ENCODE data around the gene NOL4L. TPM values are rescaled to one million over a fixed set of nuclear protein-coding genes. Genes with fewer than 3 reads are reported as not detected.

The NOL4L gene
- total and polyA plus RNA-seq, 9 donors: 10.4 to 20.0 (median 16.1) TPM

DNA sequence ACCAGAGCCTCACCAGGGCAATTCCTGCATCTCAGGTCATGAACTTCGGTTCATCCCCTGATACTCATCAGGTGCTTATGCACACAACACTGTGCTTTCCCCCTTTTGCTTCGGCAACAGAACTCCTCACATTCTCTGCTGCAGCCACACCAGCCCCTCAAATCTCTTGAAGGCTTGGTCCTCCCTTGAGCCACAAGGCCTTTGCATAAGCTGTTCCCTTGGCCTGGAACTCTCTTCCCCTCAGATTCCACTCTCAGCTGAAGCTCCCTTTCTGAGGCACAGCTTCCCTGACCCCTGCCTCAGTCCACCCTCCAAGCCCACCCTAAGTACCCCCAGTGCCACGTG, 76.4 kb downstream of the NOL4L start:
- DNase-seq: no peak
- whole genome bisulfite sequencing (ENCODE audit: insufficient coverage): 73% methylated on average over 3 of the region's 3 CpGs
- Histone ChIP-seq H3K9me3 (replicated peaks; ENCODE audit: control insufficient read depth, low read depth, low read length) (no peaks in the 10 kb centered on the region), H3K4me3 (ENCODE audit: low read length) (no peak overlapping the region), H3K27ac (ENCODE audit: low read length) (no peak overlapping the region), H3K27me3 (ENCODE audit: control insufficient read depth, insufficient read depth, low read length) (no peaks in the 10 kb centered on the region), H3K4me1 (ENCODE audit: control insufficient read depth, insufficient read depth, low read length) (peaks cover 15% of the 10 kb centered on the region), H3K36me3 (ENCODE audit: control insufficient read depth, insufficient read depth, low read length) (no peaks in the 10 kb centered on the region)

DNA sequence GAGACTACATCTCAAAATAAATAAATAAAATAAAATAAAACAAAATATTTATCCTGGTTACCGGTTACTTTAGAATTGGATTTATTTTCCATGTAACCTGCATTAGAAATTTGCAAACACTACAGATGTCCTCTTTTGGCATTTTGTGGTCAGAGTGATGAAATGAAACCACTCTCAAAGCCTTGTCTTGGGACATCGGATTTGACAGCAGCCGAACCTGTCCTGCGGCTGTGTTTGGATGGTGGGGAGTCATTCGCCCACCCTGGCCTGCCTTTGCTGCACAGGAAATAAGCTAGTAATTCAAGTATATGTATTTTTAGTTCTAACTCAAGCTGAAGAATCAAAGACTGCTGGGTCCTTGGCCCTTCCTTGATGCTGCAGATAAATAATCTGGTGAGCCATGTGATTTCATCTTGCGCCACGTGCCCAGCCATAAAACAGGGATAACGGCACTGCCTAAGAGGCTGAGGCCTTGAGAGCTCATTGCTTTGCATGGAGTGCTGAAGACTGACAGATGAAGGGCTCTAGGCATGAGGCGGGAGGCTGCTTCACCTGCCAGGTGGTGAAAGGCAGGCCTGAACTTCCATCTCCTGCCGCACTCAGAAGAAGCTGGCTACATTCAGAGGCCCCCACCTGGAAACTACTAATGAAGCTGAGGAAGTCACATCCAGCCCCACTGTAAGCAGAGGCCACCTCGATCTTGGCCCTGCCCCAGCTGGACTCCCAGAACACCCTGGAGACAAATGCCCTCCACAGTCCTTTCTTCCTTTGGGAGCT, 76.9 kb downstream of the NOL4L start:
- Histone ChIP-seq H3K4me1 (ENCODE audit: control insufficient read depth, insufficient read depth, low read length) (peaks cover 15% of the 10 kb centered on the region), H3K9me3 (replicated peaks; ENCODE audit: control insufficient read depth, low read depth, low read length) (no peaks in the 10 kb centered on the region), H3K36me3 (ENCODE audit: control insufficient read depth, insufficient read depth, low read length) (no peaks in the 10 kb centered on the region), H3K27me3 (ENCODE audit: control insufficient read depth, insufficient read depth, low read length) (no peaks in the 10 kb centered on the region), H3K4me3 (ENCODE audit: low read length) (no peak overlapping the region), H3K27ac (ENCODE audit: low read length) (no peak overlapping the region)
- DNase-seq: no peak
- WGBS (ENCODE audit: insufficient coverage): 76% methylated on average over 8 of the region's 11 CpGs

DNA sequence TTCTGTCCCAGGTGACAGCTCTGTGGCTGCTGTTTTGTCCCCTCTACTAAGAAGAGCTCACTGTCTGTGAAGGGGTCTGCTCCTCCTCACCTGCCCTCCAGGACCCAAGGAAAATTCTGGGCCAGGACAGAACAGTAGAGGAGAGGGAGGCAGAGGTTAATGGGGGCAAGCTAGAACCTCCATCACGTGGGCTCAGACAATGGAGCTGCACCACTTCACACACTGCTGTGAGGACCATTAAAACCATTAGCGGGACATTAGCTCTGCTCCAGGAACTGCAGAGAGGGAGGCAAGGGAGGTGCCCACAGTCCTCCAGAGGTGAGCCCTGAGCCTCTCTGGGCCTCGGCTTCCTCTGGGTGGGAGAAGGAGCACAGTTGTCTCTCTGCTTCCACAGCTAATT, 78.4 kb downstream of the NOL4L start:
- WGBS (ENCODE audit: insufficient coverage): 38% methylated on average over 2 of the region's 3 CpGs
- H3K9me3 ChIP-seq (replicated peaks; ENCODE audit: control insufficient read depth, low read depth, low read length): no peaks in the 10 kb centered on the region
- no peaks in the 10 kb centered on the region for H3K27me3 ChIP-seq (ENCODE audit: control insufficient read depth, insufficient read depth, low read length)
- H3K4me1 ChIP-seq (ENCODE audit: control insufficient read depth, insufficient read depth, low read length): peaks cover 15% of the 10 kb centered on the region
- H3K36me3 ChIP-seq (ENCODE audit: control insufficient read depth, insufficient read depth, low read length): no peaks in the 10 kb centered on the region
- DNase-seq: no peak
- no peak overlapping the region for H3K4me3 ChIP-seq (ENCODE audit: low read length)
- H3K27ac ChIP-seq (ENCODE audit: low read length): no peak overlapping the region

DNA sequence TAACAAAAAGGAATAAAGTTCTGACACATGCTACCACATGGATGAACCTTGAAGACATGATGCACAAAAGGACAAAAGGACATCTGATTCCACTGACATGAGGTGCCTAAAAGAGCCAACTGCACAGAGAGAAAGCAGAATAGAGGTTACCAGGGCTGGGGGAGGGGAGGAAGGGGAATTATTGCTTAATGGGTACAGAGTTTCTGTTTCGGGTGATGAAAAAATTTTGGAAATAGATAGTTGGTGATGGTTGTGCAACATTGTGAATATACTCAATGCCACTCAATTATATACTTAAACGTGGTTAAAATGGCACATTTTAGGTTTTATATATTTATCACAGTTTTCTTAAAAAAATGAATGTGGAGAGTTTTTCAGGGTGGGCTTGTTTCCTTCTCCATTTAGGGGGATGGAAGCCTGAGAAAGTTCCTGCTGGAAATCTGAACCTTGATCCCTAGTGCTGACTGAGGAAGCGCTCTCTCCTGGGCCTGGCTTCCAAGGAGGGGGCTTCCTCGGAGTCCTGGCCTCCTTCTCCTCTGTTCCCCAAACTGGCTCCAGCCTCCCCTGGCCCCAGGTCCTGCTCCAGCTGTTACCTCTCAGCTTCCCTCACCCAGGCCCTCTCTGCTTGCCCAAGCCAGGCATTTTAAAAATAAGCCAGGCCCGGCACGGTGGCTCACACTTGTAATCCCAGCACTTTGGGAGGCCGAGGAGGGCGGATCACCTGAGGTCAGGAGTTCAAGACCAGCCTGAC, 79.2 kb downstream of the NOL4L start:
- no peaks in the 10 kb centered on the region for H3K9me3 ChIP-seq (replicated peaks; ENCODE audit: control insufficient read depth, low read depth, low read length)
- no peak for DNase-seq
- H3K4me1 ChIP-seq (ENCODE audit: control insufficient read depth, insufficient read depth, low read length): peaks cover 10% of the 10 kb centered on the region
- H3K27me3 ChIP-seq (ENCODE audit: control insufficient read depth, insufficient read depth, low read length): no peaks in the 10 kb centered on the region
- no peaks in the 10 kb centered on the region for H3K36me3 ChIP-seq (ENCODE audit: control insufficient read depth, insufficient read depth, low read length)
- 75% methylated on average over 2 of the region's 8 CpGs for WGBS (ENCODE audit: insufficient coverage)
- no peak overlapping the region for H3K27ac ChIP-seq (ENCODE audit: low read length)
- H3K4me3 ChIP-seq (ENCODE audit: low read length): no peak overlapping the region

DNA sequence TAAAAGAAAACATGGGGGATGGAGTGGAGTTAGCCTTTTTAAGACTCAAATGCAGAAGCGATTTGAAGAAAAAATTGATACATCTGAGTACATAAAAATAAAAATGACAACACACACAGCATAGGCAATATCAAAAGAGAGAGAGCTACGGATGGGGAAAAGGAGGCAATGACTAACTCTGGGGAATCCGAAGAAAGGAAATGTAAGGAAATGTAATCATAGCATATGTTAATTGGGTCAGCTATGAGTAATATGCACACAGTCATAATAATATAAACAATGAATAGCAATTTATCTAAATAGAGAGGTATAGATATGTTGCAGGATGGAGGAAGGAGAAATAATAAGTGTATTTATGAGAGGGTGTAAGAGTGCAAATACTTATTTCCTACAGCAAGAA, 83.4 kb downstream of the NOL4L start:
- Histone ChIP-seq H3K9me3 (replicated peaks; ENCODE audit: control insufficient read depth, low read depth, low read length) (no peaks in the 10 kb centered on the region), H3K27me3 (ENCODE audit: control insufficient read depth, insufficient read depth, low read length) (no peaks in the 10 kb centered on the region), H3K27ac (ENCODE audit: low read length) (no peak overlapping the region), H3K4me3 (ENCODE audit: low read length) (no peak overlapping the region), H3K36me3 (ENCODE audit: control insufficient read depth, insufficient read depth, low read length) (no peaks in the 10 kb centered on the region), H3K4me1 (ENCODE audit: control insufficient read depth, insufficient read depth, low read length) (peaks cover 8% of the 10 kb centered on the region)
- no peak for DNase-seq
- no CpG with 5 or more reads among the region's 3 CpGs for WGBS (ENCODE audit: insufficient coverage)

DNA sequence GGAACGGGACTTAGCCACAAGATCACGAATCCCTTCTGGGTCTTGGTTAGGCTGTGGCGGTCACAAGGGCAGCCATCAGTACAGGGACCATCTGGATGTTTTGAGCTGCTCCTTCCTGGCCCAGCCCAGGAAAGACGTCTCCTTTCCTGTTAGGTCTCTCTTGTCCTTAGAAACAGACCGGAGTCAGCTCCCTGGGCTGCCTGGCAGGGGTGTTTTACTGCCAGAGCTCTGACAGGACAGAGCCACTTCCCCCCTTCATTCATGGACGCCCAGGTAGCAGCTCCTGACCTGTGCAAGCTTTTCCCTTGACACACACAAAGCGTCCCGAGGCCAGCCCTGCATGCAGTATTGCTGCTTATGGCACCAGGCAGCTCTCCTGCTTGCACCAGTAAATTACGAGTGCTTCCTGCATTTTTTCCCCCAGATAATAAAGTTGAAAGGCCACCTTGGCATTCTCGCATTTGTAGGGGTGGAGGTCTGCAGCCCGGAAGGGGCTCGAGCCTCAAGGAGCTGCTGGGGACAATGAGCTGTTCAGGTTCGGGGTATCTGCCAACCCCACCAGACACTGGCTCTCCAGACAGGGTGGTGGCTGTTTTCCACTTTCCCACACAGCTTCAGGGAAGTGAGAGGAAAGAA, 87.4 kb downstream of the NOL4L start:
- no peak overlapping the region for H3K4me3 ChIP-seq (ENCODE audit: low read length)
- peak; percentile 38 for DNase-seq
- peak overlapping the region; percentile 76 for H3K27ac ChIP-seq (ENCODE audit: low read length)
- 21% methylated on average over 8 of the region's 13 CpGs for WGBS (ENCODE audit: insufficient coverage)
- H3K27me3 ChIP-seq (ENCODE audit: control insufficient read depth, insufficient read depth, low read length): no peaks in the 10 kb centered on the region
- no peaks in the 10 kb centered on the region for H3K36me3 ChIP-seq (ENCODE audit: control insufficient read depth, insufficient read depth, low read length)
- no peaks in the 10 kb centered on the region for H3K9me3 ChIP-seq (replicated peaks; ENCODE audit: control insufficient read depth, low read depth, low read length)
- H3K4me1 ChIP-seq (ENCODE audit: control insufficient read depth, insufficient read depth, low read length): peaks cover 8% of the 10 kb centered on the region

DNA sequence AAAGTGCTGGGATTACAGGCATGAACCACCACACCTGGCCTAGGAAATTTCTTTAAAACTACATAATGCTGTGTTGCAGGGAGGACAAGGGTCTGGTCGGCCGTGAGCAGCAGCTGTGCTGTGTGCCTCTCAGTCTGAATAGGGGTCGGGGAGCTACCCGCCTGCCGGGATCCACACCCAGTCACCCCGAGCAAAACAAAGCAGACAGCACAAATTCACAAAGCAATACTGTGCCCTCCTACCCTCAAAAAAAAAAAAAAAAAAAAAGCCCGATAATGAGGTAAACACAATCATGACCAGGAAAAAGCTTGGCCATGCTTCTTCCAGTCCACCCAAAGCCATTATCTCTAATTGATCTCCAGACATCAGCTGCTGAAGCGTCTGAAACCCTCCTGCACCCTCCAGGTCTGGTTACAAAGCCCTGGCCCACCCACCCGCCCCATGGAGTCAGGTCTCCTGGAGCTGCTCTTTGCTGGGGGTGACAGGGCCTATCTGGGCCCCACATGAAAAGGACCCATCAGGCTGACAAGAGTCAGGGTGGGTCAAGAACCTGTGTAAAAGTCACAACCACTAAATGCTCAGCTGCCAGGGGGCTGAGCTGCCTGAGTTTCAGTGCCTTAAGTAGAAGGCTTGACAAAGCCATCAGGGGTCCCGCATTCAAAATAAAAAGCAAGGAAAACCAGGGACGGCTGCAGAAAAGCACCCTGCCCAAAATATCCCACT, 88.2 kb downstream of the NOL4L start:
- no peak overlapping the region for H3K4me3 ChIP-seq (ENCODE audit: low read length)
- H3K4me1 ChIP-seq (ENCODE audit: control insufficient read depth, insufficient read depth, low read length): peaks cover 8% of the 10 kb centered on the region
- DNase-seq: no peak
- no peaks in the 10 kb centered on the region for H3K27me3 ChIP-seq (ENCODE audit: control insufficient read depth, insufficient read depth, low read length)
- H3K27ac ChIP-seq (ENCODE audit: low read length): peak overlapping the region; percentile 45
- no peaks in the 10 kb centered on the region for H3K9me3 ChIP-seq (replicated peaks; ENCODE audit: control insufficient read depth, low read depth, low read length)
- WGBS (ENCODE audit: insufficient coverage): no CpG with 5 or more reads among the region's 11 CpGs
- H3K36me3 ChIP-seq (ENCODE audit: control insufficient read depth, insufficient read depth, low read length): no peaks in the 10 kb centered on the region

DNA sequence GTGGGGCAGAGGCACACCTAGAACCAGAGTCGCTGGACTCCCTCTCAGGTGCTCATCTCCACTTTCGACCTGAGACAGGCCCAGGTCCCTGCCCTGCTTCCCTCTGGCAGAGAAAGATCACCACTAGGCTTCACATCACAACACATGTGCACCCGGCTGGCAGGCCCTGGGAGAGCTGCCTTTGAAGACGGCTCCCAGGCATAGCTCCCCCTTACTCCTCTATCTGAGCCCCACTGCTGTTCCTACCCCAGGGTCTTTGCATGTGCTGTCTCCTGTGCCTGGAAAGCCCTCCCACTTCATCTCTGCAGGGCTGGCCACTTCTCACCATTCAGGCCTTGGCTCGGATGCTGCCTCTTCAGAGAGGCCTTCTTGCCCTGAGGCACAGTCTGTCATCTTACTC, 89.2 kb downstream of the NOL4L start:
- H3K4me3 ChIP-seq (ENCODE audit: low read length): no peak overlapping the region
- H3K27me3 ChIP-seq (ENCODE audit: control insufficient read depth, insufficient read depth, low read length): no peaks in the 10 kb centered on the region
- peaks cover 8% of the 10 kb centered on the region for H3K4me1 ChIP-seq (ENCODE audit: control insufficient read depth, insufficient read depth, low read length)
- WGBS (ENCODE audit: insufficient coverage): 84% methylated on average over 5 of the region's 5 CpGs
- H3K27ac ChIP-seq (ENCODE audit: low read length): no peak overlapping the region
- no peaks in the 10 kb centered on the region for H3K9me3 ChIP-seq (replicated peaks; ENCODE audit: control insufficient read depth, low read depth, low read length)
- no peak for DNase-seq
- no peaks in the 10 kb centered on the region for H3K36me3 ChIP-seq (ENCODE audit: control insufficient read depth, insufficient read depth, low read length)

DNA sequence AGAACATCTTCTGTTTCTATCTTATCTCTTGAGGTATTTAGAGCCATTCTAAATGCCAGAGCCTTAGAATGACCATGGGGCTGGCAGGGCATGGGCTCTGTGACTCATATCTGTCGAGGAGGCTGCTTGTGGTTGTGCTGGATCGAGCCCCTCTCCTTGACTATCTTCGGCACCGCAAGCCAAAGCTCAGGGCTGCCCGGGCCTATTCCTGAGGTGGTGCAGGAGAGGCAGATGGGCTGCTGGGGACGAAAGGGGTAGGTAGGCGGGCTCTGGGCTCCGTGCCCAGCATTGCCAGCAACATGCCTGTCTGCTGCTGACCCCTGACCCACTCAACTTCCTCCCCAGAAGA, 89.9 kb downstream of the NOL4L start:
- 67% methylated on average over 1 of the region's 8 CpGs for WGBS (ENCODE audit: insufficient coverage)

More for the DNA sequence above, 89.9 kb downstream of the NOL4L start:
- H3K9me3 ChIP-seq (replicated peaks; ENCODE audit: control insufficient read depth, low read depth, low read length): no peaks in the 10 kb centered on the region
- no peak for DNase-seq
- H3K4me1 ChIP-seq (ENCODE audit: control insufficient read depth, insufficient read depth, low read length): peaks cover 8% of the 10 kb centered on the region
- H3K4me3 ChIP-seq (ENCODE audit: low read length): no peak overlapping the region
- H3K27ac ChIP-seq (ENCODE audit: low read length): no peak overlapping the region
- H3K27me3 ChIP-seq (ENCODE audit: control insufficient read depth, insufficient read depth, low read length): no peaks in the 10 kb centered on the region
- no peaks in the 10 kb centered on the region for H3K36me3 ChIP-seq (ENCODE audit: control insufficient read depth, insufficient read depth, low read length)
